Measurements from ENCODE around the gene UST. TPM values are rescaled to one million over a fixed set of nuclear protein-coding genes. Genes with fewer than 3 reads are reported as not detected.
"Not testable (repeated sequence)": the region's sequence is repeated elsewhere in the genome, so short reads cannot be mapped to it uniquely, and the experiment has no call there.

Gene UST
- total and polyA plus RNA-seq, 4 donors, result 0.24 to 2.7 (median 0.87) TPM

DNA sequence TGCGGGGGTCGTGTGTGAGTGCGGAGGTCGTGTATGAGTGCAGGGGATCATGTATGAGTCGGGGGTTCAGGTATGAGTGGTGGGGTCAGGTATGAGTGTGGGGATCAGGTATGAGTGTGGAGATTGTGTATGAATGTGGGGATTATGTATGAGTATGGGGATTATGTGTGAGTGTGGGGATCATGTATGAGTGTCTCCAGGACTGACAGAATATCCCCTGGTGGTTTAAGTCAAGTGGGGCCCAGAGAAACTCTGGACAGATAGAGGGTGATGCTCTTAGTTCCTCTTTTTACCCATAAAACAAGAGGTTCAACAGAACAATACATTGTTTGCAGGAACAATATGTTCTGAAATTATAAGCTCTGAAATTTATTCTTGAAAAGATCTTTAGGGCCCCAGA, 131.9 kb downstream of the UST start:
- 83% methylated on average over 5 of the region's 5 CpGs for WGBS
- no peak overlapping the region for H3K27ac ChIP-seq (ENCODE audit: low read depth in 1 of 2, low read length in 2 of 2)

DNA sequence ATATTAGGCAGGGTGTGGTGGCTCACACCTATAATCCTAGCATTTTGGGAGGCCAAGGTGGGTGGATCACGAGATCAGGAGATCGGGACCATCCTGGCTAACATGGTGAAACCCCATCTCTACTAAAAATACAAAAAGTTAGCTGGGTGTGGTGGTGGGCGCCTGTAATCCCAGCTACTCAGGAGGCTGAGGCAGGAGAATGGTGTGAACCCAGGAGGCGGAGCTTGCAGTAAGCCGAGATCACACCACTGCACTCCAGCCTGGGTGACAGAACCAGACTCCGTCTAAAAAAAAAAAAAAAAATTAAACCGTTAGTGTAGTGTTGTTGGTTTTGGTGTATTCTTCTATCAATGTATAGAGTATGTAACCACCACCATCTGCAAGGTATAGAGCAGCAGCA, 133.9 kb downstream of the UST start:
- not testable (repeated sequence) for H3K9ac ChIP-seq (ENCODE audit: low read depth in 1 of 2, low read length in 2 of 2); H3K27me3 ChIP-seq (ENCODE audit: control insufficient read depth in 4 of 4, insufficient read depth in 4 of 4, low read length in 3 of 4); H3K9me3 ChIP-seq (ENCODE audit: control insufficient read depth in 4 of 4, low read length in 3 of 4); DNase-seq (ENCODE audit: low spot score); H3K27ac ChIP-seq (ENCODE audit: low read depth in 1 of 2, low read length in 2 of 2); H3K4me1 ChIP-seq (ENCODE audit: control insufficient read depth in 4 of 4, insufficient read depth in 4 of 4, low read length in 3 of 4); H3K36me3 ChIP-seq (ENCODE audit: control insufficient read depth in 4 of 4, insufficient read depth in 3 of 4, low read depth in 1 of 4, low read length in 3 of 4); H3K4me3 ChIP-seq (ENCODE audit: low read depth in 1 of 3, low read length in 3 of 3)
- 95% methylated on average over 7 of the region's 7 CpGs for WGBS

More for the DNA sequence above, 131.9 kb downstream of the UST start:
- DNase-seq (ENCODE audit: low spot score), result no peak
- Histone ChIP-seq H3K4me1 (ENCODE audit: control insufficient read depth in 4 of 4, insufficient read depth in 4 of 4, low read length in 3 of 4) (no peaks in the 10 kb centered on the region), H3K9ac (ENCODE audit: low read depth in 1 of 2, low read length in 2 of 2) (no peak overlapping the region), H3K36me3 (ENCODE audit: control insufficient read depth in 4 of 4, insufficient read depth in 3 of 4, low read depth in 1 of 4, low read length in 3 of 4) (no peaks in the 10 kb centered on the region), H3K27me3 (ENCODE audit: control insufficient read depth in 4 of 4, insufficient read depth in 4 of 4, low read length in 3 of 4) (no peaks in the 10 kb centered on the region), H3K4me3 (ENCODE audit: low read depth in 1 of 3, low read length in 3 of 3) (no peak overlapping the region), H3K9me3 (ENCODE audit: control insufficient read depth in 4 of 4, low read length in 3 of 4) (no peaks in the 10 kb centered on the region)
- TF ChIP-seq FOXA1 (IDR thresholded peaks at IDR 0.05), result no peak
- TF ChIP-seq RXRA (IDR thresholded peaks at IDR 0.05), result no peak
- TF ChIP-seq, protein P1, sequence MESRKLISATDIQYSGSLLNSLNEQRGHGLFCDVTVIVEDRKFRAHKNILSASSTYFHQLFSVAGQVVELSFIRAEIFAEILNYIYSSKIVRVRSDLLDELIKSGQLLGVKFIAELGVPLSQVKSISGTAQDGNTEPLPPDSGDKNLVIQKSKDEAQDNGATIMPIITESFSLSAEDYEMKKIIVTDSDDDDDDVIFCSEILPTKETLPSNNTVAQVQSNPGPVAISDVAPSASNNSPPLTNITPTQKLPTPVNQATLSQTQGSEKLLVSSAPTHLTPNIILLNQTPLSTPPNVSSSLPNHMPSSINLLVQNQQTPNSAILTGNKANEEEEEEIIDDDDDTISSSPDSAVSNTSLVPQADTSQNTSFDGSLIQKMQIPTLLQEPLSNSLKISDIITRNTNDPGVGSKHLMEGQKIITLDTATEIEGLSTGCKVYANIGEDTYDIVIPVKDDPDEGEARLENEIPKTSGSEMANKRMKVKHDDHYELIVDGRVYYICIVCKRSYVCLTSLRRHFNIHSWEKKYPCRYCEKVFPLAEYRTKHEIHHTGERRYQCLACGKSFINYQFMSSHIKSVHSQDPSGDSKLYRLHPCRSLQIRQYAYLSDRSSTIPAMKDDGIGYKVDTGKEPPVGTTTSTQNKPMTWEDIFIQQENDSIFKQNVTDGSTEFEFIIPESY (IDR thresholded peaks at IDR 0.05), result no peak
- TF ChIP-seq, protein P2, sequence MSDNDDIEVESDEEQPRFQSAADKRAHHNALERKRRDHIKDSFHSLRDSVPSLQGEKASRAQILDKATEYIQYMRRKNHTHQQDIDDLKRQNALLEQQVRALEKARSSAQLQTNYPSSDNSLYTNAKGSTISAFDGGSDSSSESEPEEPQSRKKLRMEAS (IDR thresholded peaks at IDR 0.05), result no peak
- TF ChIP-seq FOXA2 (IDR thresholded peaks at IDR 0.05), result no peak
- TF ChIP-seq TAF1 (conservative IDR thresholded peaks at IDR 0.05), result no peak
- TF ChIP-seq JUND (IDR thresholded peaks at IDR 0.05), result no peak
- no peak for TF ChIP-seq SP1 (IDR thresholded peaks at IDR 0.05)
- no peak for TF ChIP-seq HNF4A (conservative IDR thresholded peaks at IDR 0.05)
- TF ChIP-seq, protein P3, sequence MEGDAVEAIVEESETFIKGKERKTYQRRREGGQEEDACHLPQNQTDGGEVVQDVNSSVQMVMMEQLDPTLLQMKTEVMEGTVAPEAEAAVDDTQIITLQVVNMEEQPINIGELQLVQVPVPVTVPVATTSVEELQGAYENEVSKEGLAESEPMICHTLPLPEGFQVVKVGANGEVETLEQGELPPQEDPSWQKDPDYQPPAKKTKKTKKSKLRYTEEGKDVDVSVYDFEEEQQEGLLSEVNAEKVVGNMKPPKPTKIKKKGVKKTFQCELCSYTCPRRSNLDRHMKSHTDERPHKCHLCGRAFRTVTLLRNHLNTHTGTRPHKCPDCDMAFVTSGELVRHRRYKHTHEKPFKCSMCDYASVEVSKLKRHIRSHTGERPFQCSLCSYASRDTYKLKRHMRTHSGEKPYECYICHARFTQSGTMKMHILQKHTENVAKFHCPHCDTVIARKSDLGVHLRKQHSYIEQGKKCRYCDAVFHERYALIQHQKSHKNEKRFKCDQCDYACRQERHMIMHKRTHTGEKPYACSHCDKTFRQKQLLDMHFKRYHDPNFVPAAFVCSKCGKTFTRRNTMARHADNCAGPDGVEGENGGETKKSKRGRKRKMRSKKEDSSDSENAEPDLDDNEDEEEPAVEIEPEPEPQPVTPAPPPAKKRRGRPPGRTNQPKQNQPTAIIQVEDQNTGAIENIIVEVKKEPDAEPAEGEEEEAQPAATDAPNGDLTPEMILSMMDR (IDR thresholded peaks at IDR 0.05; ENCODE audit: low read depth, low read length, missing input control), result no peak
- TF ChIP-seq NR2F2 (IDR thresholded peaks at IDR 0.05), result no peak
- TF ChIP-seq YY1 (IDR thresholded peaks at IDR 0.05), result no peak
- no peak for TF ChIP-seq GABPA (IDR thresholded peaks at IDR 0.05 in 1 of 2, conservative IDR thresholded peaks at IDR 0.05 in 1 of 2)
- TF ChIP-seq HNF4G (IDR thresholded peaks at IDR 0.05), result no peak
- no peak for TF ChIP-seq EGR1 (IDR thresholded peaks at IDR 0.05; ENCODE audit: low read depth in 2 of 2)
- no peak for TF ChIP-seq RAD21 (IDR thresholded peaks at IDR 0.05)

DNA sequence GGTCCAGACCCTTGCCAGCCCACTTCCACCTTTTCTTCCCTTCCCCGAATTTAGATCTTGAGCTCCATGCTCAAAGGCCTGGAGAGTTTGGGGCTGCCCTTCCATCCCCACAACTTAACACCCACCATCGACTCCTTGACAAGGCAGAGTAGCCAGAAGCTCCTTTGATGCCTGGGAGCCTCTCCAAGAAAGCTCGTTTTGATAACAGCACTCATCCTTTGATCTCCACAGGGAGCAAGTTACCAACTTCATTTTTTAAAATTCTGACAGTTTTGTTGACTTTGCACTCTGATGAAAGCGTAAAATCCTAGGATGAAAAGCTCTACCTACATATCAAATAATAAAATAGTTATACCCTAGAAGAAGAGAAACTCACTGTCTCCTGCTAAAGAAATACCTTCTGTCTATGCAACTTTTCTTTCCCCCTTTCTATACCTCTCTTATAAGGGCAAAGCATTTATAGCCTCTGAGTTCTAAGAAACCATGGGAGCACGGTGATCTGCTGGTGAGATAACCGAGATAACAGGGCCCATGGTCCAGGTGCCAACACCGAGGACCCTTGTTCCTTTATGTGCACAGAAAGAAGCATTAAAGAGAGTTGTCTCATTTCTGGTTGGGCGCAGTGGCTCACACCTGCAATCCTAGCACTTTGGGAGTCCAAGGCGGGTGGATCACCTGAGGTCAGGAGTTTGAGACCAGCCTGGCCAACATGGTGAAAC, 134.9 kb downstream of the UST start:
- no peak for DNase-seq (ENCODE audit: low spot score)
- Histone ChIP-seq H3K4me1 (ENCODE audit: control insufficient read depth in 4 of 4, insufficient read depth in 4 of 4, low read length in 3 of 4) (no peaks in the 10 kb centered on the region), H3K36me3 (ENCODE audit: control insufficient read depth in 4 of 4, insufficient read depth in 3 of 4, low read depth in 1 of 4, low read length in 3 of 4) (no peaks in the 10 kb centered on the region), H3K9me3 (ENCODE audit: control insufficient read depth in 4 of 4, low read length in 3 of 4) (no peaks in the 10 kb centered on the region), H3K27ac (ENCODE audit: low read depth in 1 of 2, low read length in 2 of 2) (no peak overlapping the region), H3K27me3 (ENCODE audit: control insufficient read depth in 4 of 4, insufficient read depth in 4 of 4, low read length in 3 of 4) (no peaks in the 10 kb centered on the region), H3K9ac (ENCODE audit: low read depth in 1 of 2, low read length in 2 of 2) (no peak overlapping the region), H3K4me3 (ENCODE audit: low read depth in 1 of 3, low read length in 3 of 3) (no peak overlapping the region)
- 82% methylated on average over 9 of the region's 9 CpGs for WGBS
- no peak for TF ChIP-seq EGR1 (IDR thresholded peaks at IDR 0.05; ENCODE audit: low read depth in 2 of 2)
- no peak for TF ChIP-seq SP1 (IDR thresholded peaks at IDR 0.05)
- TF ChIP-seq JUND (IDR thresholded peaks at IDR 0.05), result no peak
